ENCODE results near the gene GALNT17.

GALNT17 gene

DNA sequence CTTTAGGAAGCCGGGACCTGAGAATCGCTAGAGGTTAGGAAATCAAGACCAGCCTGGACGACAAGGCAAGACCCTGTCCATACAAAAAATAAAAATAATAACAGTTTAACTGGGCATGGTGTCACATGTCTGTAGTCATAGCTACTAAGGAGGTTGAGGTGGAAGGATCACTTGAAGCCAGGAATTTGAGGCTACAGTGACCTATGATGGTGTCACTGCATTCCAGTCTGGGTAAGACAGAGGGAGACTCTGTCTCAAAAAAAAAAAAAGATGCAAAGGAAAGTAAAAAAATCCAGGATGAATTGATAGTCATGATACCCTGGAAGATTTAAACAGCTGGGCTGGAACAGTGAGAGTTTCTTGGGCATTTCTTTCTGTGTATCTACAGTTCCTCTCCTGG lies 463.2 kb downstream of the GALNT17 start:
- Histone ChIP-seq H3K27ac (ENCODE audit: low read length) (no peak overlapping the region), H3K79me2 (ENCODE audit: low read length) (no peaks in the 10 kb centered on the region), H2AFZ (ENCODE audit: low read length) (no peak overlapping the region), H3F3A (ENCODE audit: insufficient read depth, low read length) (no peaks in the 10 kb centered on the region), H3K27me3 (replicated peaks; ENCODE audit: insufficient read depth, low read length) (no peaks in the 10 kb centered on the region), H3K9ac (ENCODE audit: low read length) (no peak overlapping the region), H3K4me3 (ENCODE audit: low read length) (no peak overlapping the region), H3K9me3 (replicated peaks; ENCODE audit: insufficient read depth, low read length) (no peaks in the 10 kb centered on the region), H3K36me3 (replicated peaks; ENCODE audit: insufficient read depth, low read length) (no peaks in the 10 kb centered on the region), H3K4me1 (ENCODE audit: low read length) (no peaks in the 10 kb centered on the region), H4K20me1 (ENCODE audit: insufficient read depth, low read length) (no peaks in the 10 kb centered on the region), H3K9me2 (replicated peaks; ENCODE audit: insufficient read depth, low read length) (no peaks in the 10 kb centered on the region), H3K4me2 (ENCODE audit: low read depth, low read length) (no peak overlapping the region)
- no peak for TF ChIP-seq EZH2 (optimal IDR thresholded peaks at IDR 0.05; ENCODE audit: low read depth, low read length)
- no peak for TF ChIP-seq EZH2phosphoT487 (IDR thresholded peaks at IDR 0.05; ENCODE audit: low read length)
- TF ChIP-seq, protein P1, sequence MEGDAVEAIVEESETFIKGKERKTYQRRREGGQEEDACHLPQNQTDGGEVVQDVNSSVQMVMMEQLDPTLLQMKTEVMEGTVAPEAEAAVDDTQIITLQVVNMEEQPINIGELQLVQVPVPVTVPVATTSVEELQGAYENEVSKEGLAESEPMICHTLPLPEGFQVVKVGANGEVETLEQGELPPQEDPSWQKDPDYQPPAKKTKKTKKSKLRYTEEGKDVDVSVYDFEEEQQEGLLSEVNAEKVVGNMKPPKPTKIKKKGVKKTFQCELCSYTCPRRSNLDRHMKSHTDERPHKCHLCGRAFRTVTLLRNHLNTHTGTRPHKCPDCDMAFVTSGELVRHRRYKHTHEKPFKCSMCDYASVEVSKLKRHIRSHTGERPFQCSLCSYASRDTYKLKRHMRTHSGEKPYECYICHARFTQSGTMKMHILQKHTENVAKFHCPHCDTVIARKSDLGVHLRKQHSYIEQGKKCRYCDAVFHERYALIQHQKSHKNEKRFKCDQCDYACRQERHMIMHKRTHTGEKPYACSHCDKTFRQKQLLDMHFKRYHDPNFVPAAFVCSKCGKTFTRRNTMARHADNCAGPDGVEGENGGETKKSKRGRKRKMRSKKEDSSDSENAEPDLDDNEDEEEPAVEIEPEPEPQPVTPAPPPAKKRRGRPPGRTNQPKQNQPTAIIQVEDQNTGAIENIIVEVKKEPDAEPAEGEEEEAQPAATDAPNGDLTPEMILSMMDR (IDR thresholded peaks at IDR 0.05; ENCODE audit: low read length): no peak
- no peak for DNase-seq

- H3K36me3 ChIP-seq (replicated peaks; ENCODE audit: insufficient read depth, low read length): no peaks in the 10 kb centered on the region
These were observed 466.6 kb downstream of the GALNT17 start for GRCh38 chr7:71598553-71598952.

GRCh38 chr7:71601851-71602250 lies 469.9 kb downstream of the GALNT17 start:
- H3K4me2 ChIP-seq (ENCODE audit: low read depth, low read length): no peak overlapping the region
- no peaks in the 10 kb centered on the region for H3K9me2 ChIP-seq (replicated peaks; ENCODE audit: insufficient read depth, low read length)
- DNase-seq: no peak
- TF ChIP-seq EZH2 (optimal IDR thresholded peaks at IDR 0.05; ENCODE audit: low read depth, low read length) (no peak), EZH2phosphoT487 (IDR thresholded peaks at IDR 0.05; ENCODE audit: low read length) (no peak)
- TF ChIP-seq, protein P1 (IDR thresholded peaks at IDR 0.05; ENCODE audit: low read length): no peak
- H2AFZ ChIP-seq (ENCODE audit: low read length): no peak overlapping the region
- no peak overlapping the region for H3K4me3 ChIP-seq (ENCODE audit: low read length)
- H3K27me3 ChIP-seq (replicated peaks; ENCODE audit: insufficient read depth, low read length): no peaks in the 10 kb centered on the region
- H4K20me1 ChIP-seq (ENCODE audit: insufficient read depth, low read length): no peaks in the 10 kb centered on the region
- no peaks in the 10 kb centered on the region for H3K9me3 ChIP-seq (replicated peaks; ENCODE audit: insufficient read depth, low read length)
- no peak overlapping the region for H3K9ac ChIP-seq (ENCODE audit: low read length)
- H3K27ac ChIP-seq (ENCODE audit: low read length): no peak overlapping the region
- H3K4me1 ChIP-seq (ENCODE audit: low read length): no peaks in the 10 kb centered on the region
- H3F3A ChIP-seq (ENCODE audit: insufficient read depth, low read length): no peaks in the 10 kb centered on the region
- H3K36me3 ChIP-seq (replicated peaks; ENCODE audit: insufficient read depth, low read length): no peaks in the 10 kb centered on the region
- no peaks in the 10 kb centered on the region for H3K79me2 ChIP-seq (ENCODE audit: low read length)

More at GRCh38 chr7:71598553-71598952, 466.6 kb downstream of the GALNT17 start:
- DNase-seq: no peak
- no peaks in the 10 kb centered on the region for H3K9me3 ChIP-seq (replicated peaks; ENCODE audit: insufficient read depth, low read length)
- H3K9me2 ChIP-seq (replicated peaks; ENCODE audit: insufficient read depth, low read length): no peaks in the 10 kb centered on the region
- no peak overlapping the region for H3K27ac ChIP-seq (ENCODE audit: low read length)
- H4K20me1 ChIP-seq (ENCODE audit: insufficient read depth, low read length): no peaks in the 10 kb centered on the region
- no peaks in the 10 kb centered on the region for H3K79me2 ChIP-seq (ENCODE audit: low read length)
- no peaks in the 10 kb centered on the region for H3F3A ChIP-seq (ENCODE audit: insufficient read depth, low read length)
- TF ChIP-seq EZH2 (optimal IDR thresholded peaks at IDR 0.05; ENCODE audit: low read depth, low read length): no peak
- no peak for TF ChIP-seq EZH2phosphoT487 (IDR thresholded peaks at IDR 0.05; ENCODE audit: low read length)
- TF ChIP-seq, protein P1 (IDR thresholded peaks at IDR 0.05; ENCODE audit: low read length): no peak
- no peaks in the 10 kb centered on the region for H3K27me3 ChIP-seq (replicated peaks; ENCODE audit: insufficient read depth, low read length)
- no peak overlapping the region for H3K4me3 ChIP-seq (ENCODE audit: low read length)
- no peak overlapping the region for H3K4me2 ChIP-seq (ENCODE audit: low read depth, low read length)
- H3K4me1 ChIP-seq (ENCODE audit: low read length): no peaks in the 10 kb centered on the region
- no peak overlapping the region for H3K9ac ChIP-seq (ENCODE audit: low read length)
- H2AFZ ChIP-seq (ENCODE audit: low read length): no peak overlapping the region
